ENCODE results near the gene NR2E1. TPM values are rescaled to one million over a fixed set of nuclear protein-coding genes. Genes with fewer than 3 reads are reported as not detected.
A peak's percentile ranks its signal among the peaks of the same experiment; 100 is the strongest.

The NR2E1 gene
- total RNA-seq, 1 donor from 2014 or later = not detected

GRCh38 chr6:108171291-108171917, 5.6 kb downstream of the NR2E1 start:
- DNase-seq (ENCODE audit: low read depth) = no peak

DNA sequence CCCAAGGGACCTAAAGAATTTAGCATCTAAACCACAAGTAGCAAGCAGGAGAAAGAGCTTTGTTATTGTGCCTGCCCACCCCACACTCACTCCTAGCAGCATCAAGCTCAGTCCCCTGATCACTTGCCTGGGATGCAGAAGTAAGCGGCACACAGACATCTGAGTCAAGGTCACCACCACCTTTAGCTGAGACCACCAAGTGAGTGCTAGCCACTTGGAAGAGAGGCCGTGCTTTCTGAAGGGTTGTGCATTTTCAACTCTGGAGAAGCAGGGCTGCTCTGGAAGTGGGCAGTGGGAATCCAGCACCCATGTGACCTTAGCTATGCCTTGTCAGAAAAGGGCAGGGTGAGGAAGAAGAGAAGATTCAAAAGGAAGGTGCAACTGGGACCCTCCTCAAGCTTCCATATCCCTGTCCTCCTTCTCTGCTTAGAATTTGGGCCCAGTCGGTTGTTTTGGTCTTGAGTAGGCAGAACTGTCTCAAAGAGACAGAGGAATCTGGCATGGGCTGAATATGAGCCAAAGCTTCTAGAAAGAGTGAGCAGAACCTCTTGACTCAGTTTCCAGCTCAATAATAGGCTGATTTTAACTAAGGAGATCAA, 6.2 kb downstream of the NR2E1 start:
- DNase-seq (ENCODE audit: low read depth) = no peak

DNA sequence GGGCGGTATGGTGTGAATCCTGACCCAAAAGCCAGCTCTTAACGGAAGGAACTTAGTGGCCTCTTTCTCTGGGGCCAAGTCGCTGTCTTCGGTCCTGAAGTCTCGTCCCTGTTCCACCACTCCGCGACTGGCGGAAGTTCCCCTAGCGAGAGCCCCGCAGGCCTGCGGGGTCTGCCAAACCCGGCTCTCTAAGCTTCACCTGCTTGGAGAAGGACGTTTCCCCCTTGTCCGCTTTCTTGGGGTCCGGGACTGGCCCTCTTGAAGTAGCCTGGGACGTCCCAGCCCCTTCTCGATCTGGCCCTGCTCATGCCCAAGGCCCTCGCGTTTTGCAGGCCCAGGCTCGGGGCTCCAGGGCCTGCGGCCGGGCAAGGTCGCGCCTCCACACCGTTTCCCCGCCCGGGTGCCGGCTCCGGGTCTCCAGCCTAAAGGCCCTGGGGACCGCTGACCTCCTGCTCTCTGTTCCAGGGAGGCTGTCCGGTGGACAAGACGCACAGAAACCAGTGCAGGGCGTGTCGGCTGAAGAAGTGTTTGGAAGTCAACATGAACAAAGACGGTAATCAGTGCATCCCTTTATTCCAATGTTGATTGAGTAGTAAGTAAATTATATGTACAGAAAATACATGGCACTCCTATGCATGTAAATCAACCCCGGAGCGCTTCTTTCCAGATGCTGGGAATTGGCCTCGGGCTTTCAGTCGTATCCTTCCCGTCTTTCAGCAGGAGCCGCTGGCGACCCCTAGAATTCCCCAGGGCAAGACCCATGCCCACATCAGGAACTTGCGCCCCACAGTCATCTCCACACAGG, 8.8 kb downstream of the NR2E1 start:
- peak; percentile 31 for DNase-seq (ENCODE audit: low read depth)

GRCh38 chr6:108175176-108175591, 9.4 kb downstream of the NR2E1 start:
- DNase-seq (ENCODE audit: low read depth) = no peak

- no peak for DNase-seq (ENCODE audit: low read depth)
Measured at GRCh38 chr6:108175592-108176279, 9.9 kb downstream of the NR2E1 start.

DNA sequence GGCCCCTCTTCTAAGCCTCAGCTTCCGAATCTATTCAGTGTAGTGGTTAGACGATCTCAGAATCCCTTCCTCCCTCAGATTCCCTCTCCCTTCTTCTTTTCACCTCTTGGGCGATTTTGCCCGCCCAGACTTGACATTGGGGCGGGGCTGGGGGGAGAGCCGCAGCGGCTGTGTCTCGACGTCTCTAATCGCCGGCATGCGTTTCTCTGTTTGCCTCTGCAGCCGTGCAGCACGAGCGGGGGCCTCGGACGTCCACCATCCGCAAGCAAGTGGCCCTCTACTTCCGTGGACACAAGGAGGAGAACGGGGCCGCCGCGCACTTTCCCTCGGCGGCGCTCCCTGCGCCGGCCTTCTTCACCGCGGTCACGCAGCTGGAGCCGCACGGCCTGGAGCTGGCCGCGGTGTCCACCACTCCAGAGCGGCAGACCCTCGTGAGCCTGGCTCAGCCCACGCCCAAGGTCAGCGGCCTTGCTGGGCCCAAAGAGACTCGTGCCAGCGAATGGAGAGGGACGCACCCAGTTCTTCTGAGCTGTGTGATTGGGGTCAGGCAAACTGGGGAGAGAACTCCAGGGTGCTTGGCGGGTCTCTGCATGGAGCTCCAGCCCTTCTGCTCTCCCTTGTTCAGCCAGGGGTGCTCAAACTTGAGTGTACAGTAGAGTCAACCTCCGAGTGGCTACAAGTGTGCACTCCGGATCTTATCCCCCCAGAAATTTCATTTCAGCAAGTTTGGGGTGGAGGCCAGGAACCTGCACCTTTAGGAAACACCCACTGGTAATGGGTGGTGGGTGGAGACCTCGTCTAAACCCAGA, 10.7 kb downstream of the NR2E1 start:
- DNase-seq (ENCODE audit: low read depth) = no peak

GRCh38 chr6:108179741-108180140, 13.9 kb downstream of the NR2E1 start:
- DNase-seq (ENCODE audit: low read depth) = no peak

DNA sequence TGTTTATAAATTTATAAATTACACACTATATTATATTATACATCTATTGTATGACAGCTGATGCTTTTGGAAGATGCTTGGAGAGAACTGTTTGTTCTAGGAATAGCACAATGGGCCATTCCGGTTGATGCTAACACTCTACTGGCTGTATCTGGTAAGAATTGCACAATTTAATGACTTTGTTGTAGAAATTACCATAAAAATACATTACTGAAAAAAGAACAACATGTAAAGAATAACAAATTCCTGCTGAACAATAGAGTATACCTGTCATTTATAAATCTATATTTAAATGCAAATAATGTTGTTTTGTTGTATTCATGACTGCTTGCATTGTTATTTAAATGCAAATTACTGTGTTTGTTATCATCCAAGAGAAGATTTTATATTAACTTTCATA, 14.4 kb downstream of the NR2E1 start:
- no peak for DNase-seq (ENCODE audit: low read depth)

DNA sequence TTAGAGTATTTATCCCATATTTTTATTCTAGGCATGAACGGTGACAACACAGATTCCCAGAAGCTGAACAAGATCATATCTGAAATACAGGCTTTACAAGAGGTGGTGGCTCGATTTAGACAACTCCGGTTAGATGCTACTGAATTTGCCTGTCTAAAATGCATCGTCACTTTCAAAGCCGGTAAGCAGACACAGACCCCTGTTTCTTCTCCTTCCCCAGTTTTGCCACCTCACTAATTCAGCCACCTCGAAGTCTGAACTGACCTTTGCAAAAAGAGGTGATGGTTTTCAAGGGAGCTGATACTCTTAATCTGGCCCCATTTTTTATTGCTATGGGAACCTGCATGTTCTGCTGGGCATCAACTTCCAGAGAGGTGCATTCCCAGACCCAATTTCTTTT, 15.0 kb downstream of the NR2E1 start:
- DNase-seq (ENCODE audit: low read depth) = no peak

- DNase-seq (ENCODE audit: low read depth) = peak; percentile 18
Measured at GRCh38 chr6:108186226-108186625, 20.4 kb downstream of the NR2E1 start.

DNA sequence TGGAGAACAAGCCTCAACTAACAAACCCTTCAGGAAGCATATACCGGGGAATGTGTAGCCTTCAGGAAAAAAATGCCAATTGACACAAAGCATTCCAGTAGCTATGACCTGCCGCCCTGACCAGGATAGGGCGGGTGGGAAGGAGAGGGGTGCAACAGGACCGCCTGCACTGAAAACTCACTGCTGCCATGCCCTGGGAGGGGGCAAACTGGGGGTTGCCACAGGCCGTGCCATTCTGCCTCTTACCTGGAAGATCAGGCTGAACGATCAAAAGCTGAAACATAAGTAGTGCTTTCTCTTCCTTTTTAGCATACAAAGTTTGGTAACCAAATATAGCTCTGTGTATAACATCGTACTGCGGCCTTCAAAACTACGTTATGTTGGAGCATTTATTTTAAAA, 21.7 kb downstream of the NR2E1 start:
- no peak for DNase-seq (ENCODE audit: low read depth)

- no peak for DNase-seq (ENCODE audit: low read depth)
Measured at GRCh38 chr6:108193131-108193530, 27.3 kb downstream of the NR2E1 start.

DNA sequence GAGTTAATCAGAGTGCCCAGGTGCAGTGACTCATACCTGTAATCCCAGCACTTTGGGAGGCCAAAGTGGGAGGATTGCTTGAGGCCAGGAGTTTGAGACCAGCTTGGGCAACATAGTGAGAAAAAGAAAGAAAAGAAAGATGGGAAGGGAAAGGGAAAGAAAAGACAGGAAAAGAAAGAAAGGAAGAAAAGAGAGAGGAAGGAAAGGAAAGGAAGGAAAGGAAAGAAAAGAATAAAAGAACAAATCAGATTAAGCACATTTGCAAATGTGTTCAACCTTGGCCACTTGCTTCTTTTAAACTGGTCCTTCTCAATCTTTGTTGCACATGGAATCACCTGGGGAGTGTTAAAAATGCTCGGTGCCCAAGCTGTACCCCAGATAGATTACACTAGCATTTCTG, 28.0 kb downstream of the NR2E1 start:
- no peak for DNase-seq (ENCODE audit: low read depth)

DNA sequence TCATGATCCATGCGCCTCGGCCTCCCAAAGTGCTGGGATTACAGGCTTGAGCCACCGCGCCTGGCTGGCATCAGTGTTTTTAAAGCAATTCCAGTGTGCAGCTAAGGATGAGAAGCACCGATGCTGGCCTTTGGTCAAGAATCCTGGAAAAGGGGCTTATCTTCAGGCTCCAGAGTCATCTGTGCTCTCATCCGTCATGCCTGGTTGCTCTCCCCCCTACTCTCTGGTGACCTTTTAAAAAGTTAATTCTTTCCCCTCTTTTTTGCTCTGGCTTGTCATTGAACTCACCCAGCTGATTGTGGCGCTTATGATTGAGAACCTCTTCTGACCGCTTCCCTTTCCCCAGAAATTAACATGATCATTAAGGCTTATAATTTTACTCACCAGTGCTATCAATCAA, 28.7 kb downstream of the NR2E1 start:
- DNase-seq (ENCODE audit: low read depth) = no peak

DNA sequence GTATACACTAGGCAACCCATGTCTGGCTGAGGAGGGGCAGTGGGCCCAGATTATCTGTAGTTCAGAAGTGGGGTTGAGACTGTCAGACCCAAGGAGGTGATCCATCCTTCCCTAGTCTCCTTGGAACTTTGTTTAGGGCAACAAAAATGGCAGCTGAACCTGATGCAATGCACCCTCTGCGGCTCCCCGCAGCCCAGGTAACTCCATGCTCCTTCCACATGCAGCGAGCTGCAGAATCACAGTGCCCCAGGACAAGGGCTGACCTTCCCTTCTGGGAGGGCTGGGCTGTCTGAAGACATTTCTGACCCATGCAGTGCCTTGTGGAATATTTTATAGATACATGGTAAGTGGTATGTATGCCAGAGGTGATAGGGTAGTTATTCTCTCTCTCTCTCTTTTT, 29.4 kb downstream of the NR2E1 start:
- DNase-seq (ENCODE audit: low read depth) = no peak

GRCh38 chr6:108198761-108199498, 33.1 kb downstream of the NR2E1 start:
- no peak for DNase-seq (ENCODE audit: low read depth)

DNA sequence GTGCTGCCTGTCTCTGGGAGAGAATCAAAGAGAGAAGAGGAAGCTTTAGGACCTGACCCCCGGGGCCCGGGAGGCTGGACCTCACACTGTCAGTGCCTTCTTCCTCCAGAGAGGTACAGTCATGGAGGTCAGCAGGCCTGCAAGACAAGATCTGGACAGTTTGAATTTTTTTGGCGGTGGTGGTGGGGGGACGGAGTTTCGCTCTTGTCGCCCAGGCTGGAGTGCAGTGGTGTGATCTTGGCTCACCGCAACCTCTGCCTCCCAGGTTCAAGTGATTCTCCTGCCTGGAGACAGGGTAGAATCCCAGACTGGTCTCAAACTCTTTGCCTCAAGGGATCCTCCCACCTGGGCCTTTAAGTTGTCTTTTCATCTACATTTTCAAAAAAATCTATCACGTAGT, 34.4 kb downstream of the NR2E1 start:
- DNase-seq (ENCODE audit: low read depth) = no peak

- peak; percentile 77 for DNase-seq (ENCODE audit: low read depth)
Measured at GRCh38 chr6:108200631-108201030, 34.8 kb downstream of the NR2E1 start.

GRCh38 chr6:108203189-108204112, 37.6 kb downstream of the NR2E1 start:
- peak; percentile 54 for DNase-seq (ENCODE audit: low read depth)

- no peak for DNase-seq (ENCODE audit: low read depth)
Measured at GRCh38 chr6:108207013-108207412, 41.2 kb downstream of the NR2E1 start.

Measured in renal cortical epithelial cell (primary cell).